HEK293T (cell line): ENCODE measurements around the gene MEGF9.

Experiments used
- ARNT ChIP-seq: fragments of 450-650 bp; IDR thresholded peaks from 2 replicates; pipeline ENCODE4 v1.6.1; 2017; ENCODE audit warnings: mild to moderate bottlenecking
- SP1 ChIP-seq: fragments of 450-650 bp; IDR thresholded peaks from 2 replicates; pipeline ENCODE4 v1.6.1; 2017
- TARDBP ChIP-seq: fragments of 450-650 bp; IDR thresholded peaks from 2 replicates; pipeline ENCODE4 v1.6.1; 2016

DNA sequence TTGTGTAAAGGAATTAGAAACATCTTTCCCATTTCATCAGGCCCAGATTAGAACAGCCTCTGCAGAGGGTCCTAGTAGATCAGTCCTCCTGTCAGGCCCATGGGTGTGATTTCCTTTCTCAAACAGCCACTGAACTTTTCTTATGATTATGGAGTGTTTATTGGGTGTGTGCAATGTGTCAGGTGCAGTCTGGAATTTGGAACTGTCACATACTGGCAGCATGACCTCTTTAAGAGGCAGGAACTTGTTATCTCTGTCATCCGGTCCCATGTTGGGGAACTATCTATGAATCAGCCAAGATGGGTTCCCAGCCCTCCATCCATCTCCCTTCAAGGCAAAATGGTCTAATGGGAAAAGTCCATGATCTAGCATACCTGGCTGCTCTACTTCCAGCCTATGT lies 11.6 kb upstream of the MEGF9 start:
- TF ChIP-seq SP1, result no peak
- no peak for TF ChIP-seq ARNT
- no peak for TF ChIP-seq TARDBP
